Brain pericyte (primary cell): ENCODE data around the gene GATA5.

ENCODE experiments used
- DNase-seq: peaks from one replicate; pipeline ENCODE4 v3.0.0-alpha.2; 2012; ENCODE audit warnings: low read depth, low spot score

Gene GATA5

GRCh38 chr20:62416651-62417637, 58.9 kb downstream of the GATA5 start:
- no peak for DNase-seq

- DNase-seq = no peak
Observed at GRCh38 chr20:62415354-62416111, 60.3 kb downstream of the GATA5 start.

- no peak for DNase-seq
Observed at GRCh38 chr20:62413896-62414481, 61.8 kb downstream of the GATA5 start.
